ENCODE measurements around the gene AUTS2.

DNA sequence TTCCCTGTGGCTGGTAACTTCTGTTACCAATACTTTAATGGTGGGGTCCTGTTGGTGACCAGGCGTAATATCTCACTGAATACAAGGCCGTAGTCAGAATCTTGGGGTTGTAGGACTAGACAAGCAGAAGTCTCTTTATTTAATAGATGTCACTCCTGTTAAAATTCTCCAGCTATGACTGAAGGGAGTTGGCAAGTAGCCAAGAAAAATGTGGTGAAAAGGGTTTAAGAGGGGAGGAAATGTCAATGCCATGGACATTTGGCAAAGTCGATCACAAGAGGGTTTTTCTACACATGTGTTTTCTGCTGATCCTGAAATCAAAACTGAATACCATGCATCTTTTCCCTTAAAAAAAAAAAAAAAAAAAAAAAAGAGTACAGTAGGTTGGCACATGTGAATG lies 533.5 kb downstream of the AUTS2 start:
- TF ChIP-seq, protein P1, sequence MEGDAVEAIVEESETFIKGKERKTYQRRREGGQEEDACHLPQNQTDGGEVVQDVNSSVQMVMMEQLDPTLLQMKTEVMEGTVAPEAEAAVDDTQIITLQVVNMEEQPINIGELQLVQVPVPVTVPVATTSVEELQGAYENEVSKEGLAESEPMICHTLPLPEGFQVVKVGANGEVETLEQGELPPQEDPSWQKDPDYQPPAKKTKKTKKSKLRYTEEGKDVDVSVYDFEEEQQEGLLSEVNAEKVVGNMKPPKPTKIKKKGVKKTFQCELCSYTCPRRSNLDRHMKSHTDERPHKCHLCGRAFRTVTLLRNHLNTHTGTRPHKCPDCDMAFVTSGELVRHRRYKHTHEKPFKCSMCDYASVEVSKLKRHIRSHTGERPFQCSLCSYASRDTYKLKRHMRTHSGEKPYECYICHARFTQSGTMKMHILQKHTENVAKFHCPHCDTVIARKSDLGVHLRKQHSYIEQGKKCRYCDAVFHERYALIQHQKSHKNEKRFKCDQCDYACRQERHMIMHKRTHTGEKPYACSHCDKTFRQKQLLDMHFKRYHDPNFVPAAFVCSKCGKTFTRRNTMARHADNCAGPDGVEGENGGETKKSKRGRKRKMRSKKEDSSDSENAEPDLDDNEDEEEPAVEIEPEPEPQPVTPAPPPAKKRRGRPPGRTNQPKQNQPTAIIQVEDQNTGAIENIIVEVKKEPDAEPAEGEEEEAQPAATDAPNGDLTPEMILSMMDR (conservative IDR thresholded peaks at IDR 0.05; ENCODE audit: low read depth, low read length) = no peak
- no peak for TF ChIP-seq EZH2 (IDR thresholded peaks at IDR 0.05; ENCODE audit: borderline replicate concordance, low read depth, low read length, poor library complexity, severe bottlenecking)

Data from A673 (cell line).